ENCODE results near the gene RPL13A.

The RPL13A gene

GRCh38 chr19:49486710-49487276, 615 bp upstream of the RPL13A start:
- FAIRE-seq, result no peak

- no peak for FAIRE-seq
Measured at GRCh38 chr19:49488046-49488862, 846 bp downstream of the RPL13A start.

DNA sequence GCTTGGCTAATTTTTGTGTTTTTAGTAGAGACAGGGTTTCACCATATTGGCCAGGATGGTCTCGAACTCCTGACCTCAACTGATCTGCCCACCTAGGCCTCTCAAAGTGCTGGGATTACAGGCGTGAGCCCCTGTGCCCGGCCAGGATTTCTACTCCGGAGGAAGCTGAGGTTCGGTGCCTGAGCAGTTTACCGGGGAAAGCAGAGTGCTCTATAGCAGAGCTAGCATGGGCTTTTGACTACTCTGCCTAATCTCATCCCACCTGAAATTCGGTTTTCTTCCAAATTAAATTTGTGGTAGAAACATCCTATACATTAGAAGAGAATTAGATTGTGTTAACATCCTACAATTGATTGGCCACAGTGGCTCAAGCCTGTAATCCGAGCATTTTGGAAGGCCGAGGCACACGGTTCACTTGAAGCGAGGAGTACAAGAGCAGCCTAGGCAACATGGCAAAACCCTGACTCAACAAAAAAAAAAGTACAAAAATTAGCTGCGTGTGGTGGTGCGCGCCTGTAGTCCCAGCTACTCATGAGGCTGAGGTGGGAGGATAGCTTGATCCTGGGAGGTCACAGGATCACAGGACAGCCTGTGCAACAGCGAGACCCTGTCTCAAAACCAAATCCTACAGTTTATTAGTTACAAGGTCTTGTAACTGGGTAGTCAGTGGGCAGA, 1.6 kb downstream of the RPL13A start:
- no peak for FAIRE-seq

GRCh38 chr19:49489601-49490167, 2.3 kb downstream of the RPL13A start:
- FAIRE-seq, result no peak

DNA sequence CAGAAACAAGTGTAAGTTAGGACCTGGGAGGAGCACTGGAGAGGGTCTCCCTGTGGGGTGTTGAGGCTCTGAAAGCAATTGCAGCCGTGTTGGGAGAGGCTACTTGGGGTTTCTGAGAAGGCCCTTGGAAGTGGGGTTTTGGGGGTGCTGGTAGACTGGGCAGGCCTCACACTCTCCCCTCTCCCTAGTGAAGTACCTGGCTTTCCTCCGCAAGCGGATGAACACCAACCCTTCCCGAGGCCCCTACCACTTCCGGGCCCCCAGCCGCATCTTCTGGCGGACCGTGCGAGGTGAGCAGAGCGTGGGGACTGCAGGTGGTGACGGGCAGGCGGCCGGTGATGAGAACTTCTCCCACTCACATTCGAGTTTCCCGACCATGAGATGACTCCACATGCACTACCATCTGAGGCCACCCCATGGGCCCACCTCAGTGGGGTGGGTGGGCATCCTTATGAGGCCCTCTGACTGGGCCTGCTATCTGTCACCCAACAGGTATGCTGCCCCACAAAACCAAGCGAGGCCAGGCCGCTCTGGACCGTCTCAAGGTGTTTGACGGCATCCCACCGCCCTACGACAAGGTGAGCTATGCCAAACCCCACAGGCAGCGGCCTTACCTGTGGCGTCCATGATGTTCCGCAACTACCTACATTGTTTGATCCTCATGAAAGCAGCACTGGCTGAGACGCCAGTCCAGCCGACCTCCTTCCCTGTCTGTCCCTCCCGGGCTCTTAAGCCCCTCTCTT, 3.0 kb downstream of the RPL13A start:
- no peak for FAIRE-seq

GRCh38 chr19:49491030-49491803, 3.8 kb downstream of the RPL13A start:
- FAIRE-seq, result no peak

- FAIRE-seq, result peak; percentile 36
Measured at GRCh38 chr19:49491804-49492572, 4.6 kb downstream of the RPL13A start.

GRCh38 chr19:49492573-49493405, 5.4 kb downstream of the RPL13A start:
- FAIRE-seq, result peak; percentile 96

- no peak for FAIRE-seq
Measured at GRCh38 chr19:49496574-49497008, 9.2 kb downstream of the RPL13A start.

GRCh38 chr19:49497047-49497788, 9.8 kb downstream of the RPL13A start:
- no peak for FAIRE-seq

GRCh38 chr19:49497789-49498103, 10.3 kb downstream of the RPL13A start:
- no peak for FAIRE-seq

GRCh38 chr19:49498475-49498874, 11.1 kb downstream of the RPL13A start:
- FAIRE-seq, result no peak

DNA sequence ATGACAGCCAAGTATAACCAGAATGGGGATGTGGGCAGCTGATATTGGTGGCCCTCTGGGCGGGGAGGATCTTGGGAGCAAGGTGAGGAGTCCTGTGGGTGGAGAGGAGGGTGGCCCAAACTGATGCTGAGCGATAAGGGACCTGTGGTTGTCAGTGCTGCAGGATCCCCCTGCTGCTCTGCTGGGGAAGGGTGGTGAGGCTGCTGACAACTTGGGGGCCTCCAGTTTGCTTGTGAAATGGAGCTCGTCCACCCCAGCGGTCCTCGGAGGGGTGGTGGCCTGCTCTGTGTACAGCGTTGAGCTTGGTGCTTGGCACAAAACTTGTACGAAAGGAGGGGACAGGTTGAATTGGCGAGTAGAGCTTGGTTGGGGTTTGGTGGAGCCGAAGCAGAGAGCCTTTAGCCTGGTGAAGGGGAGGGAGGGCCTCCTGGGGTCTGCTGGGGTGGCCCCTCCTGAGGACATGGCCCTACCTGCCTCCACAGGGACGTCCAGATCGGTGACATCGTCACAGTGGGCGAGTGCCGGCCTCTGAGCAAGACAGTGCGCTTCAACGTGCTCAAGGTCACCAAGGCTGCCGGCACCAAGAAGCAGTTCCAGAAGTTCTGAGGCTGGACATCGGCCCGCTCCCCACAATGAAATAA, 11.7 kb downstream of the RPL13A start:
- FAIRE-seq, result no peak

DNA sequence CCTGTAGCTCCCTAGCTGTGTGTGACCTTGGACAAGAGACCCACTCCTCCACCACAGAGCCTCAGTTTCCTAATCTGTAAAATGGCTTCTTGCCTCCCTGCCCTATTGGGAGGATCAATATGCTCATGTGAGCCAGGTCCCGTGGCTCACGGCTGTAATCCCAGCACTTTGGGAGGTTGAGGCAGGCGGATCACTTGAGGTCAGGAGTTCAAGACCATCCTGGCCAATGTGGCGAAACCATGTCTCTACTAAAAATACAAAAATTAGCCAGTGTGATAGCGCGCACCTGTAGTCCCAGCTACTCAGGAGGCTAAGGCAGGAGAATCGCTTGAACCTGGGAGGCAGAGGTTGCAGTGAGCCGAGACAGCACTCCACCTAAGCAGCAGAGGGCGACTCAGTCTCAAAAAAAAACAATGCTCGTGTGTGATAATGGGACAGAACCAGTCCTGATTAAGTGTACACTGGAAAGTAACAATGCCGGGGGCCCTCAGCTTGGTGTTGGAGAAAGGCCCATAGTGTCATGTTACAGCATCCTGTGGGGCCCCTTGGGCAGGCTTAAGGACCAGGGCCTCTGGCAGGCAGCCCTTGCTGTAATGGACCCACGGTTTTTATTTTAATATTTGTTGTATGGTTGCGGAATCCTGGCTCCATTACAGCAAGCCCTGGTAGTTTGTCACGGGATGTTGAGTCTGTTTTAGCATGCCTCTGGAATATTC, 15.6 kb downstream of the RPL13A start:
- FAIRE-seq, result peak; percentile 60

- no peak for FAIRE-seq
Measured at GRCh38 chr19:49503582-49503962, 16.2 kb downstream of the RPL13A start.

- peak; percentile 90 for FAIRE-seq
Measured at GRCh38 chr19:49506575-49507105, 19.2 kb downstream of the RPL13A start.

DNA sequence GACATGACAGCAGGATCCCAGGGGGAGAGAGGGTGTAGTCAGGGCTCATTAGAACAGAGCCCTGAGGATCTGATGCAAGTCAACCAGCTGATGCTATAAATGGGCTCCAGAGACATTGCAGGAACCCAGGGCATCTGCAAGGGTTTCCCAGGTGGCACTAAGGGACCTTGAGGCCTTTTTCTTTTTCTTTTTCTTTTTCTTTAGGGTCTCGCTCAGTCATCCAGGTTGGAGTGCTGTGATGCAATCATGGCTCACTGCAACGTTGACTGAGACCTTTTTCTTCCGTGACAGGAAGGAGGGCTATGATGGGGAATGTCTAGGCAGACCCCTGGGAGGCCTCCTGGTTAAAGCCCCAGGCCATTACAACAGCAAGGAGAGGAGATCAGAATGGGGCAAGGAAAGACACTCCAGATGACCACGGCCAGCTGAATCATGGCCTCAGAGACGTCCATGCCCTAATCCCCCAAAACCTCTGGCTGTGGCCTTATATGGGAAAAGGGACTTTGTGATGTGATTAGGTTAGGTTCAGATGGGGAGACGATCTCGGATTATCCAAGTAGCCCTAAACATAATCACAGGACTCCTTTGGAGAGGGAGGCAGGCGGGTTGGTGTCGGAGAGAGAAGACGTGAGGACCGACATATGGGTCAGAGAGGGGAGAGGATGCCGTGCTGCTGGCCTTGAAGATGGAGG, 20.5 kb downstream of the RPL13A start:
- FAIRE-seq, result no peak
